GM06990 (cell line): ENCODE measurements around the gene DNAH2.

Source experiments
- DNase-seq: peaks from one replicate; pipeline ENCODE4 v3.0.0-alpha.2; 2011; ENCODE audit not compliant: insufficient read length; ENCODE audit errors: extremely low read depth
- H3K27me3 ChIP-seq: replicated peaks from 2 replicates; pipeline ENCODE4 v1.6.0; 2011; ENCODE audit warnings: low read length; ENCODE audit not compliant: control insufficient read depth, insufficient read depth
- H3K36me3 ChIP-seq: 2 replicates; pipeline ENCODE4 v1.5.1; 2011; ENCODE audit warnings: low read length; ENCODE audit not compliant: control insufficient read depth, insufficient read depth
- H3K4me3 ChIP-seq: replicated peaks from 2 replicates; pipeline ENCODE4 v1.5.1; 2011; ENCODE audit warnings: low read depth, mild to moderate bottlenecking, control low read depth, low read length
- CTCF ChIP-seq: IDR thresholded peaks from 2 replicates; pipeline ENCODE4 v1.5.1; 2011; ENCODE audit warnings: low read length, control low read depth, mild to moderate bottlenecking, inconsistent platforms; ENCODE audit not compliant: insufficient read depth, poor library complexity, severe bottlenecking

Gene DNAH2

GRCh38 chr17:7677388-7678067 lies 40.0 kb upstream of the DNAH2 start:
- DNase-seq = no peak

GRCh38 chr17:7684851-7685532 lies 32.6 kb upstream of the DNAH2 start:
- no peak for TF ChIP-seq CTCF
- peak overlapping the region; percentile 100 for H3K4me3 ChIP-seq
- DNase-seq = no peak
- no peaks in the 10 kb centered on the region for H3K27me3 ChIP-seq
- no peaks in the 10 kb centered on the region; the same call in 1 of the 2 replicates for H3K36me3 ChIP-seq

More at GRCh38 chr17:7677388-7678067, 40.0 kb upstream of the DNAH2 start:
- TF ChIP-seq CTCF = no peak
- Histone ChIP-seq H3K27me3 (no peaks in the 10 kb centered on the region), H3K4me3 (no peak overlapping the region), H3K36me3 (peaks cover 24% of the 10 kb centered on the region)

DNA sequence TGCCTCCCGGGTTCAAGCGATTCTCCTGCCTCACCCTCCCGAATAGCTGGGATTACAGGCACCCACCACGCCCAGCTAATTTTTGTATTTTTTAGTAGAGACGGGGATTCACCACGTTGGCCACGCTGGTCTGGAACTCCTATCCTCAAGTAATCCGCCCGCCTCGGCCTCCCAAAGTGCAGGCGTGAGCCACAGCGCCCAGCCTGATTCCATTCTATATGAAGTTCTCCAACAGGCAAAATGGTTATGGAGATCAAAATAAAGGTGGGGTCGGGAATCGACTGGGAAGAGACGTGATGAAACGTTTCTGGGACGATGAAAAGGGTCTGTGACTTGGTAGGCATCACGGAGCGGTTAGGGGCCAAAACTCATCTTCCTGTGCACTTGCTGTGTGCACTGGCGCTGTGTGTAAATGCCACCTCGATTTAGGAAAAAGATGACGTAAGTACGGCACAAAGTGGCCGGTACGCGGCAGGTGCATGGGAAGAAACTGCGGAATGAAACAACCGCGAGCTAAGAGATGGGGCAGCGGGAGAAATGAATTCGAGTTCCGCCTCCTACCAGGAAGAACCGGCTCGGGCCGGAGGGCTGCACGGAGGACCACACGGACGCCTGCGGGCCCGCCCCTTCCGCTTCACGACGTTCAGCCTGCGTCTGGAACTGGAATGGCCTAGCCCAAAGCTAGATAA lies 31.9 kb upstream of the DNAH2 start:
- peak; percentile 95 for DNase-seq
- Histone ChIP-seq H3K36me3 (no peaks in the 10 kb centered on the region; the same call in none of the 2 replicates), H3K4me3 (peak overlapping the region; percentile 100), H3K27me3 (no peaks in the 10 kb centered on the region)
- TF ChIP-seq CTCF = no peak

DNA sequence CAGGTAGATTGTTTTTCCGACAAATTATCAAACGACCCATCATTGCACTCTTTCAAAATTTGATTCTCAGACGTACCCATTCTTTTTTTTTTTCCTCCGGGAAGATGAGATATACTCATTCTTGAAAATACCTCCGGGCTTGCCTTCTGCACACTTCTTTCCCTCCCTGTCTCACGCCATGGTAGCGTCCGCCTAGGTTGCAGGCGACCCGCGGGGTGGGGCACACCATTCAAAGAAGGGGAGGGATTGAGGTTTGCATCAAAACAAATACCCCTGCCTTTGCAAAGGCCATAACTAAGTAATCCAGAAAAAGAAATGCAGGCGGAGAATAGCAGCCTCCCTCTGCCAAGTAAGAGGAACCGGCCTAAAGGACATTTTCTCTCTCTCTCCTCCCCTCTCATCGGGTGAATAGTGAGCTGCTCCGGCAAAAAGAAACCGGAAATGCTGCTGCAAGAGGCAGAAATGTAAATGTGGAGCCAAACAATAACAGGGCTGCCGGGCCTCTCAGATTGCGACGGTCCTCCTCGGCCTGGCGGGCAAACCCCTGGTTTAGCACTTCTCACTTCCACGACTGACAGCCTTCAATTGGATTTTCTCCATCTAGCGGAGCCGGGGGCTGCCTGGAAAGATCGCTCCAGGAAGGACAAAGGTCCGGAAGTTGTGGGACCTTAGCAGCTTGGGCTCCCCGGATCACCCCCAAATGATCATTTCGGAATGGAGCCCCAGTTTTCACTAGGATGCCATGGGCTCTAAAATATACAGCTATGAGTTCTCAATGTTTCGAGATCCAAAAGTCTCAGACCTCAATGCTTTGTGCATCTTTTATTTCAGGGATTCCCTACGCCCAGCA lies 31.1 kb upstream of the DNAH2 start:
- Histone ChIP-seq H3K4me3 (peak overlapping the region; percentile 100), H3K36me3 (no peaks in the 10 kb centered on the region; the same call in none of the 2 replicates), H3K27me3 (no peaks in the 10 kb centered on the region)
- DNase-seq = peak; percentile 81
- no peak for TF ChIP-seq CTCF
